ENCODE results near the gene PECR. TPM values are rescaled to one million over a fixed set of nuclear protein-coding genes. Genes with fewer than 3 reads are reported as not detected.

The PECR gene
- total RNA-seq, 1 experiment from 2014 or later, result 16.3 TPM

DNA sequence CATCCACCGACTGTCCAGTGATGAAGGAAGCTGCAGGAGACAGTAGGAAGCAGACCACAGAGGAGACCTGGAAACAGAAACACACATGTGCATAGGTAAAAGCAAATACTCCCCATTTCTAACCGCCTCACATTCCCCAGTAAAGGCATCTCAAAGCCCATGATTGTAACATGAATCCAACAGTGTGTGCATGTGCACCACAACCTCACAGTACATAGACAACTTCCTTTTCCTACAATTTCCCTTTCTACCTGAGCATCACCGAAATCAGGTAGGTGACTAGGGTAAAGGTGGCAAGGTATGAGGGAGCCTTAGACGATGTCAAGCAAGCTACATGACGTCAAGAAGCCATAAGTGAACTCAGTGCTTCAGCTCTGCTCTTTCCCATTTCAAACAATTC lies 37.7 kb downstream of the PECR start (continued):
- TF ChIP-seq, protein P1, sequence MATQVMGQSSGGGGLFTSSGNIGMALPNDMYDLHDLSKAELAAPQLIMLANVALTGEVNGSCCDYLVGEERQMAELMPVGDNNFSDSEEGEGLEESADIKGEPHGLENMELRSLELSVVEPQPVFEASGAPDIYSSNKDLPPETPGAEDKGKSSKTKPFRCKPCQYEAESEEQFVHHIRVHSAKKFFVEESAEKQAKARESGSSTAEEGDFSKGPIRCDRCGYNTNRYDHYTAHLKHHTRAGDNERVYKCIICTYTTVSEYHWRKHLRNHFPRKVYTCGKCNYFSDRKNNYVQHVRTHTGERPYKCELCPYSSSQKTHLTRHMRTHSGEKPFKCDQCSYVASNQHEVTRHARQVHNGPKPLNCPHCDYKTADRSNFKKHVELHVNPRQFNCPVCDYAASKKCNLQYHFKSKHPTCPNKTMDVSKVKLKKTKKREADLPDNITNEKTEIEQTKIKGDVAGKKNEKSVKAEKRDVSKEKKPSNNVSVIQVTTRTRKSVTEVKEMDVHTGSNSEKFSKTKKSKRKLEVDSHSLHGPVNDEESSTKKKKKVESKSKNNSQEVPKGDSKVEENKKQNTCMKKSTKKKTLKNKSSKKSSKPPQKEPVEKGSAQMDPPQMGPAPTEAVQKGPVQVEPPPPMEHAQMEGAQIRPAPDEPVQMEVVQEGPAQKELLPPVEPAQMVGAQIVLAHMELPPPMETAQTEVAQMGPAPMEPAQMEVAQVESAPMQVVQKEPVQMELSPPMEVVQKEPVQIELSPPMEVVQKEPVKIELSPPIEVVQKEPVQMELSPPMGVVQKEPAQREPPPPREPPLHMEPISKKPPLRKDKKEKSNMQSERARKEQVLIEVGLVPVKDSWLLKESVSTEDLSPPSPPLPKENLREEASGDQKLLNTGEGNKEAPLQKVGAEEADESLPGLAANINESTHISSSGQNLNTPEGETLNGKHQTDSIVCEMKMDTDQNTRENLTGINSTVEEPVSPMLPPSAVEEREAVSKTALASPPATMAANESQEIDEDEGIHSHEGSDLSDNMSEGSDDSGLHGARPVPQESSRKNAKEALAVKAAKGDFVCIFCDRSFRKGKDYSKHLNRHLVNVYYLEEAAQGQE (IDR thresholded peaks at IDR 0.05; ENCODE audit: low read depth), result no peak
- TF ChIP-seq ZFX (IDR thresholded peaks at IDR 0.05), result no peak

- Histone ChIP-seq H3K9me3 (ENCODE audit: control insufficient read depth in 1 of 2, insufficient read depth in 1 of 2, low read depth in 1 of 2, low read length in 2 of 2) (no peaks in the 10 kb centered on the region), H3K4me1 (ENCODE audit: control insufficient read depth in 1 of 2, insufficient read depth in 2 of 2, low read length in 2 of 2) (no peaks in the 10 kb centered on the region), H3K79me2 (ENCODE audit: insufficient read depth, low read length) (no peaks in the 10 kb centered on the region), H2AFZ (ENCODE audit: low read depth, low read length, poor library complexity, severe bottlenecking) (no peak overlapping the region), H3K4me2 (ENCODE audit: low read length) (no peak overlapping the region), H3K27ac (ENCODE audit: low read depth, low read length) (no peak overlapping the region), H4K20me1 (ENCODE audit: insufficient read depth) (no peaks in the 10 kb centered on the region), H3K9me2 (ENCODE audit: insufficient read depth) (no peaks in the 10 kb centered on the region), H3K4me3 (replicated peaks in 1 of 2; ENCODE audit: low read depth in 1 of 2, low read length in 2 of 2) (no peak overlapping the region), H3K36me3 (ENCODE audit: control insufficient read depth in 1 of 2, insufficient read depth in 2 of 2, low read length in 2 of 2) (peaks cover 0 to 2% of the 10 kb centered on the region in 2 experiments; a peak in 1 of 4 replicates), H3K9ac (ENCODE audit: low read length) (no peak overlapping the region), H3K27me3 (ENCODE audit: insufficient read depth, low read length) (no peaks in the 10 kb centered on the region)
- RAD21 ChIA-PET (ENCODE audit: low non-redundant PET in 1 of 2, low total read pairs in 2 of 2, uncharacterized antibody in 2 of 2, unreplicated experiment in 2 of 2), result no interaction called here
- TF ChIP-seq JUND (IDR thresholded peaks at IDR 0.05) (no peak), SP1 (IDR thresholded peaks at IDR 0.05; ENCODE audit: low read depth) (no peak), YY1 (IDR thresholded peaks at IDR 0.05; ENCODE audit: extremely low read depth, insufficient replicate concordance, low read depth, low read length) (no peak), CBX3 (IDR thresholded peaks at IDR 0.05; ENCODE audit: low read depth) (no peak), FOSL1 (IDR thresholded peaks at IDR 0.05; ENCODE audit: low read depth) (no peak), TCF7L2 (IDR thresholded peaks at IDR 0.05; ENCODE audit: borderline replicate concordance, extremely low read depth, insufficient read depth, insufficient read length) (no peak), EZH2 (IDR thresholded peaks at IDR 0.05) (no peak), ZNF274 (IDR thresholded peaks at IDR 0.05; ENCODE audit: low read depth, low read length) (no peak), SIN3A (IDR thresholded peaks at IDR 0.05; ENCODE audit: low read depth) (no peak), ELF1 (IDR thresholded peaks at IDR 0.05; ENCODE audit: borderline replicate concordance, low read depth) (no peak), POLR2AphosphoS5 (IDR thresholded peaks at IDR 0.05; ENCODE audit: low read depth, low read length) (no peak), RAD21 (IDR thresholded peaks at IDR 0.05; ENCODE audit: low read depth) (no peak)
- TF ChIP-seq, protein P2, sequence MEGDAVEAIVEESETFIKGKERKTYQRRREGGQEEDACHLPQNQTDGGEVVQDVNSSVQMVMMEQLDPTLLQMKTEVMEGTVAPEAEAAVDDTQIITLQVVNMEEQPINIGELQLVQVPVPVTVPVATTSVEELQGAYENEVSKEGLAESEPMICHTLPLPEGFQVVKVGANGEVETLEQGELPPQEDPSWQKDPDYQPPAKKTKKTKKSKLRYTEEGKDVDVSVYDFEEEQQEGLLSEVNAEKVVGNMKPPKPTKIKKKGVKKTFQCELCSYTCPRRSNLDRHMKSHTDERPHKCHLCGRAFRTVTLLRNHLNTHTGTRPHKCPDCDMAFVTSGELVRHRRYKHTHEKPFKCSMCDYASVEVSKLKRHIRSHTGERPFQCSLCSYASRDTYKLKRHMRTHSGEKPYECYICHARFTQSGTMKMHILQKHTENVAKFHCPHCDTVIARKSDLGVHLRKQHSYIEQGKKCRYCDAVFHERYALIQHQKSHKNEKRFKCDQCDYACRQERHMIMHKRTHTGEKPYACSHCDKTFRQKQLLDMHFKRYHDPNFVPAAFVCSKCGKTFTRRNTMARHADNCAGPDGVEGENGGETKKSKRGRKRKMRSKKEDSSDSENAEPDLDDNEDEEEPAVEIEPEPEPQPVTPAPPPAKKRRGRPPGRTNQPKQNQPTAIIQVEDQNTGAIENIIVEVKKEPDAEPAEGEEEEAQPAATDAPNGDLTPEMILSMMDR (IDR thresholded peaks at IDR 0.05 in 2 of 3, conservative IDR thresholded peaks at IDR 0.05 in 1 of 3; ENCODE audit: borderline replicate concordance in 1 of 3, insufficient read depth in 1 of 3, low read depth in 2 of 3, low read length in 2 of 3), result no peak
- no peak for DNase-seq (ENCODE audit: low read depth, low spot score)
- CTCF ChIA-PET, result interaction anchor here (1.8 kb wide), 1 partner anchor 9 kb away, joined by 4 read pairs; no protein-coding TSS in a partner anchor
- BruUV-seq (replicated peaks), result no TSS peak
- no peak for ATAC-seq
- intact Hi-C loops (cut with micrococcal nuclease), result no loop called here
- POLR2A ChIA-PET, result no interaction called here
Measured at GRCh38 chr2:216041438-216041837, 40.2 kb downstream of the PECR start.
